ENCODE measurements around the gene DUSP19. TPM values are rescaled to one million over a fixed set of nuclear protein-coding genes. Genes with fewer than 3 reads are reported as not detected.
A peak's percentile ranks its signal among the peaks of the same experiment; 100 is the strongest.

DUSP19 gene
- total RNA-seq, 1 experiment from 2014 or later: 2.9 TPM

DNA sequence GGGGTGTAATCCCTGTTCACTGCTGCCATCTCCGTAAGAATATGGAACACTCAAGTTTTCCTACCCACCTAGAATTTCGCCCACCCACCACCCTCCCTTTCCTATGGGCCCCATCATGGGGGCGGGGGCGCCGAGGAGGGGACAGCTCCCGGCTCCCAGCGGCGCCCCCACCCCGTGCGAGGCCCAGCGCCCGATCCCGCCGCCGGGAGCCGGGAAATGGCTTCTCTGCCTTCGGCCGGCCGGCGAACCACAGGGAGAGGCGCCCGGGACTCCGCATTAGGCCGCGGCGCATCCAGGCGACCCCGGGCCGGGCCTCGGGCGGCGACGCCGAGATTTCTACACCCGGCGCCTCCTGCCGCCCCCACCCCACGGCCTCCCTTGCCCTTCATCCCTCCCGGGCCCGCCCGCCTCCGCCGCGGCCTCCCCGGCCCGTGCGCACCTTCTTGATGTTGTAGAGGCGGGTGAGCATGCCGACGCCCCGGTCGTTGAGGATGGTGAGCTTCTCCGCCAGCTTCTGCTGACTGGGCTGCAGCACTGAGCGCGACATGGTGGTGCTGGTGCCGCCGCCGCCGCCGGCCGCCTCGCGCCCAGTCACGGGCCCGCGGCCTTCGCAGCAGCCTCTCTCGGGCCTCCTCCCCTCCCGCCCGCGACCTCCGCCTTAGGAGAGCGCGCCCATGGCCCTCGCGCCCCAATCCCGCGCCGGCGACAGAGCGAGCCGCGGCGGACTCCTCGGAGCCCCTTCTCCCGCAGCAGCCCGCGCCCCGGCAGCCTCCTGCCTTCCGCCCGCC is 40.8 kb upstream of the DUSP19 start (continued):
- no peak for TF ChIP-seq SP1 (IDR thresholded peaks at IDR 0.05; ENCODE audit: low read depth)
- no peak for TF ChIP-seq EZH2 (IDR thresholded peaks at IDR 0.05)

DNA sequence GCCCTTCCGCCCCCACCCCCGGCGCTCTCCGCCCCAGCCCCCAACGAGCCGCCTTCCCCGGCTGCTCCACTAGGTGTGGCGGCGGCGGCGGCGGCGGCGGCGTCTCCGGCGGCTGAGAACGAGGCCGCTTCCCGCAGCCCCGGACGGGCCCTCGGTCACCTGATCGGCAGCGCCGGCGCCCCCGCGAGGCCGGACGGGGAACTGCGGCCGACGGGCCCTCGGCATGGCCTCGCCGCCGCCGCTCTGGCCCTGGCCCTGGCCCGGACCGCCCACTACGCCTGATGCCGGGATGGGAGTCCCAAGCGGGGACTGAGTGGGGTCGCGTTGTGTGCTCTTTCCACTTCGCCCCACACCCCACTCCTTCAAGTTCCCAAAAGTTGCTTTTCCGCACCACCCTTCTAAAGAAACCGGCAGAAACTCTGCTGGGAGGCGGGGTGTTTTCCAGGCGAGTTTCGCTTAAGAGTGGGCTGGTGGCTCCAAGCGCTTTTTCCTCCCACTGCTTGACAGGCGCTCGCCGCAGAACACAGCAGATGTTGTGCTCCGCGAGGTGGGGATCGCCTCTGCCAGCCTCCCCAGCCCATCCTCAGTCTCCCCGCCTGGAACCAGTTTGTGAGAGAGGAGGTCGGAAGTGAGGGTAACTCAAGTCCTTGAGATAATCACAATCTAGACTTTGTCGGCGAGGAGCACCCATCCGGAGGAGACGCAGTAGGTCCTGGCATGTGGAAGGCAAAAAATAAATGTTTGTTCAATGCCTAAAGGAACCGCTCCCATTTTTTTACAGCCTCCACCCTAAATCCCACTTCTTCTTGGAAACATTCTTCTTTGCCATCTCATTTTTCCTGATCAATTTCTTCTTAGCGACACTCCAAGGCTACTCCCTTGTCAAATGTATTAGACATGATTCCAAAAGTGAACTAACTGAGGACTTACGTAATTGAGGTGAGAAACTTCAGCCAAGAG is 39.9 kb upstream of the DUSP19 start, which contains the start of gene NCKAP1:
NCKAP1 (minus strand) TSS at position 117 of the 960 bp plus-strand sequence. CDS start 358 bp downstream, outside the sequence.
- Histone ChIP-seq H2AFZ (ENCODE audit: low read depth, low read length, poor library complexity, severe bottlenecking) (peak within 1 kb of the TSS; percentile 93), H3K9me3 (ENCODE audit: control insufficient read depth in 1 of 2, insufficient read depth in 1 of 2, low read depth in 1 of 2, low read length in 2 of 2) (no peaks in the 10 kb centered on the region), H3K9me2 (ENCODE audit: insufficient read depth) (no peaks in the 10 kb centered on the region), H3K4me1 (ENCODE audit: control insufficient read depth in 1 of 2, insufficient read depth in 2 of 2, low read length in 2 of 2) (peaks cover 7 to 21% of the 10 kb centered on the region in 2 experiments), H3K4me3 (replicated peaks in 1 of 2; ENCODE audit: low read depth in 1 of 2, low read length in 2 of 2) (peak within 1 kb of the TSS; percentile 63 to 79), H3K4me2 (ENCODE audit: low read length) (peak within 1 kb of the TSS; percentile 98), H3K79me2 (ENCODE audit: insufficient read depth, low read length) (peaks cover 44% of the 10 kb centered on the region), H4K20me1 (ENCODE audit: insufficient read depth) (peaks cover 17% of the 10 kb centered on the region; the same call in 1 of the 2 replicates), H3K27me3 (ENCODE audit: insufficient read depth, low read length) (no peaks in the 10 kb centered on the region), H3K27ac (ENCODE audit: low read depth, low read length) (peak within 1 kb of the TSS; percentile 88), H3K36me3 (ENCODE audit: control insufficient read depth in 1 of 2, insufficient read depth in 2 of 2, low read length in 2 of 2) (no peaks in the 10 kb centered on the region), H3K9ac (ENCODE audit: low read length) (peak within 1 kb of the TSS; percentile 87)
- intact Hi-C loops (cut with micrococcal nuclease): loop anchor here (5.0 kb wide), 1 partner anchor 84 kb away; the partner anchor contains the start of gene NUP35
- ChIA-PET RAD21 (ENCODE audit: low non-redundant PET in 1 of 2, low total read pairs in 2 of 2, uncharacterized antibody in 2 of 2, unreplicated experiment in 2 of 2) (no interaction called here), CTCF (interaction anchor here (1.4 kb wide), 1 partner anchor 13 kb away, joined by 4 read pairs; no protein-coding TSS in a partner anchor), POLR2A (no interaction called here)
- peak; percentile 90 for ATAC-seq
- DNase-seq (ENCODE audit: low read depth, low spot score): peak; percentile 39
- no TSS peak for BruUV-seq (replicated peaks)
- peak; percentile 9; the same call in 1 of the 2 replicates for TF ChIP-seq RAD21 (IDR thresholded peaks at IDR 0.05; ENCODE audit: low read depth)
- no peak for TF ChIP-seq CEBPB (IDR thresholded peaks at IDR 0.05; ENCODE audit: low read depth)
- no peak for TF ChIP-seq SIN3A (IDR thresholded peaks at IDR 0.05; ENCODE audit: low read depth)
- TF ChIP-seq, protein P1, sequence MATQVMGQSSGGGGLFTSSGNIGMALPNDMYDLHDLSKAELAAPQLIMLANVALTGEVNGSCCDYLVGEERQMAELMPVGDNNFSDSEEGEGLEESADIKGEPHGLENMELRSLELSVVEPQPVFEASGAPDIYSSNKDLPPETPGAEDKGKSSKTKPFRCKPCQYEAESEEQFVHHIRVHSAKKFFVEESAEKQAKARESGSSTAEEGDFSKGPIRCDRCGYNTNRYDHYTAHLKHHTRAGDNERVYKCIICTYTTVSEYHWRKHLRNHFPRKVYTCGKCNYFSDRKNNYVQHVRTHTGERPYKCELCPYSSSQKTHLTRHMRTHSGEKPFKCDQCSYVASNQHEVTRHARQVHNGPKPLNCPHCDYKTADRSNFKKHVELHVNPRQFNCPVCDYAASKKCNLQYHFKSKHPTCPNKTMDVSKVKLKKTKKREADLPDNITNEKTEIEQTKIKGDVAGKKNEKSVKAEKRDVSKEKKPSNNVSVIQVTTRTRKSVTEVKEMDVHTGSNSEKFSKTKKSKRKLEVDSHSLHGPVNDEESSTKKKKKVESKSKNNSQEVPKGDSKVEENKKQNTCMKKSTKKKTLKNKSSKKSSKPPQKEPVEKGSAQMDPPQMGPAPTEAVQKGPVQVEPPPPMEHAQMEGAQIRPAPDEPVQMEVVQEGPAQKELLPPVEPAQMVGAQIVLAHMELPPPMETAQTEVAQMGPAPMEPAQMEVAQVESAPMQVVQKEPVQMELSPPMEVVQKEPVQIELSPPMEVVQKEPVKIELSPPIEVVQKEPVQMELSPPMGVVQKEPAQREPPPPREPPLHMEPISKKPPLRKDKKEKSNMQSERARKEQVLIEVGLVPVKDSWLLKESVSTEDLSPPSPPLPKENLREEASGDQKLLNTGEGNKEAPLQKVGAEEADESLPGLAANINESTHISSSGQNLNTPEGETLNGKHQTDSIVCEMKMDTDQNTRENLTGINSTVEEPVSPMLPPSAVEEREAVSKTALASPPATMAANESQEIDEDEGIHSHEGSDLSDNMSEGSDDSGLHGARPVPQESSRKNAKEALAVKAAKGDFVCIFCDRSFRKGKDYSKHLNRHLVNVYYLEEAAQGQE (IDR thresholded peaks at IDR 0.05; ENCODE audit: low read depth): no peak
- peak; percentile 50; the same call in 1 of the 2 replicates for TF ChIP-seq POLR2AphosphoS5 (IDR thresholded peaks at IDR 0.05; ENCODE audit: low read depth, low read length)
- TF ChIP-seq SRF (IDR thresholded peaks at IDR 0.05; ENCODE audit: low read depth): no peak
- no peak; the same call in 1 of the 2 replicates for TF ChIP-seq ZFX (IDR thresholded peaks at IDR 0.05)
- TF ChIP-seq ELF1 (IDR thresholded peaks at IDR 0.05; ENCODE audit: borderline replicate concordance, low read depth): no peak
- TF ChIP-seq, protein P2, sequence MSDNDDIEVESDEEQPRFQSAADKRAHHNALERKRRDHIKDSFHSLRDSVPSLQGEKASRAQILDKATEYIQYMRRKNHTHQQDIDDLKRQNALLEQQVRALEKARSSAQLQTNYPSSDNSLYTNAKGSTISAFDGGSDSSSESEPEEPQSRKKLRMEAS (IDR thresholded peaks at IDR 0.05): peak; percentile 53; the same call in 1 of the 2 replicates
- no peak for TF ChIP-seq EZH2 (IDR thresholded peaks at IDR 0.05)
- TF ChIP-seq, protein P3, sequence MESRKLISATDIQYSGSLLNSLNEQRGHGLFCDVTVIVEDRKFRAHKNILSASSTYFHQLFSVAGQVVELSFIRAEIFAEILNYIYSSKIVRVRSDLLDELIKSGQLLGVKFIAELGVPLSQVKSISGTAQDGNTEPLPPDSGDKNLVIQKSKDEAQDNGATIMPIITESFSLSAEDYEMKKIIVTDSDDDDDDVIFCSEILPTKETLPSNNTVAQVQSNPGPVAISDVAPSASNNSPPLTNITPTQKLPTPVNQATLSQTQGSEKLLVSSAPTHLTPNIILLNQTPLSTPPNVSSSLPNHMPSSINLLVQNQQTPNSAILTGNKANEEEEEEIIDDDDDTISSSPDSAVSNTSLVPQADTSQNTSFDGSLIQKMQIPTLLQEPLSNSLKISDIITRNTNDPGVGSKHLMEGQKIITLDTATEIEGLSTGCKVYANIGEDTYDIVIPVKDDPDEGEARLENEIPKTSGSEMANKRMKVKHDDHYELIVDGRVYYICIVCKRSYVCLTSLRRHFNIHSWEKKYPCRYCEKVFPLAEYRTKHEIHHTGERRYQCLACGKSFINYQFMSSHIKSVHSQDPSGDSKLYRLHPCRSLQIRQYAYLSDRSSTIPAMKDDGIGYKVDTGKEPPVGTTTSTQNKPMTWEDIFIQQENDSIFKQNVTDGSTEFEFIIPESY (IDR thresholded peaks at IDR 0.05; ENCODE audit: extremely low read depth, insufficient replicate concordance, low read length): no peak
- peak; percentile 64 for TF ChIP-seq YY1 (IDR thresholded peaks at IDR 0.05; ENCODE audit: extremely low read depth, insufficient replicate concordance, low read depth, low read length)
- TF ChIP-seq, protein P4, sequence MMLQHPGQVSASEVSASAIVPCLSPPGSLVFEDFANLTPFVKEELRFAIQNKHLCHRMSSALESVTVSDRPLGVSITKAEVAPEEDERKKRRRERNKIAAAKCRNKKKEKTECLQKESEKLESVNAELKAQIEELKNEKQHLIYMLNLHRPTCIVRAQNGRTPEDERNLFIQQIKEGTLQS (IDR thresholded peaks at IDR 0.05): no peak
- no peak for TF ChIP-seq POLR2A (IDR thresholded peaks at IDR 0.05; ENCODE audit: borderline replicate concordance, extremely low read depth, insufficient read depth, insufficient read length)
- no peak for TF ChIP-seq ZNF274 (IDR thresholded peaks at IDR 0.05; ENCODE audit: low read depth, low read length)
- no peak for TF ChIP-seq FOSL1 (IDR thresholded peaks at IDR 0.05; ENCODE audit: low read depth)

Measured in HCT116 (cell line).